Rectal smooth muscle tissue (tissue), 1 donor: ENCODE results near the gene MRTO4.
"Not testable (repeated sequence)": the region's sequence is repeated elsewhere in the genome, so short reads cannot be mapped to it uniquely, and the experiment has no call there.

Experiments
- H3K27ac ChIP-seq: one replicate; pipeline ENCODE4 v1.7.0; 2013; ENCODE audit warnings: low read depth, low read length, inconsistent platforms
- H3K27me3 ChIP-seq: one replicate; pipeline ENCODE4 v1.7.0; 2013; ENCODE audit warnings: low read length; ENCODE audit not compliant: control insufficient read depth, insufficient read depth
- H3K36me3 ChIP-seq: one replicate; pipeline ENCODE4 v1.7.0; 2013; ENCODE audit warnings: low read length; ENCODE audit not compliant: control insufficient read depth, insufficient read depth
- H3K4me1 ChIP-seq: one replicate; pipeline ENCODE4 v1.7.0; 2013; ENCODE audit warnings: low read length; ENCODE audit not compliant: control insufficient read depth, insufficient read depth
- H3K4me3 ChIP-seq: one replicate; pipeline ENCODE4 v1.7.0; 2013; ENCODE audit warnings: low read length
- H3K9ac ChIP-seq: one replicate; pipeline ENCODE4 v1.7.0; 2013; ENCODE audit warnings: low read length

The MRTO4 gene

DNA sequence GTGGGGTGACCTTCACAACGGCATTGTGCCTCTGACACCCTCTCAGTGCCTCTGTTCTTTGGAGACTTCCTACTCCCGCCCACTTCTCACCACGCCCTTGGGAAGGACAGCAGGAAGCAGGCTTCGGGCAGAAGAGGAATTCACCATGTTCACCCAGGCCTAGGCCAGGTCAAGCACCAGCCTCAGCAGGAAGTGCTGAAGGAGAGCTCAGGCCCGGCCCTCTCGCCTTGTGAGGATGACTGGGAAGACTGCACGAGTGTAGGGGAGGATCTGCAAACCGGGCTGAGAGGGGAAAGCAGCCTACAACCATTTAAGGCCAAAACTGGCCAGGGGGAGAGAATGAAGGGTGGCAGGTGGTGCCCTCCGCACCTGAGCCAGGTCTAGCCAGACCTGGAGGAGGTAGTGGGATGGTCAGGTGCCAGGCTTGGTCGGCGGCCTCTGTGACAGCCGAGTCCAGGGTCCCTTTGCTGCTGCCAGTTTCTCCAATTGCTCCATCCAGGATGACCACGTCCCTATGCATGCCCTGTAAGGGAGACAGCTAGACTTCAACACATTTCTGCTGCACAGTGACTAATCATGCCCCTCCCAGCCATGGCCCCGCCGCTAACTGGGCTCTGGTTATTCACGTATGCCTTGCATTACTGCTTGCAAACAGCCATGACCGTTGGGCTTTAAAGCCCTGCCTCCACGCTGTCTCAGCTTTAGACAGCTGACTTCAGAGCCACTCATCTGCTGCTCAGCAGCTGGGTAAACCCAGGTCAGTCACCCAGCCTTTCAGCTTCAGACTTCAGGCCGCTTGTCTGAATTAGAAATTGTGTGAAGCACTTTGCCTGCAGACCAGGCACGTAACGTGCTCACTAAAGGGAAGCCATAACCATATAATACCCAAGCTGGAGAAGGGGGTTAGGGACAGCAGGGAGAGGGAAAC is 8.9 kb downstream of the MRTO4 start:
- peaks cover 14% of the 10 kb centered on the region for H3K36me3 ChIP-seq
- no peak overlapping the region for H3K9ac ChIP-seq
- H3K4me1 ChIP-seq = no peaks in the 10 kb centered on the region
- H3K4me3 ChIP-seq = no peak overlapping the region
- no peak overlapping the region for H3K27ac ChIP-seq
- H3K27me3 ChIP-seq = no peaks in the 10 kb centered on the region

DNA sequence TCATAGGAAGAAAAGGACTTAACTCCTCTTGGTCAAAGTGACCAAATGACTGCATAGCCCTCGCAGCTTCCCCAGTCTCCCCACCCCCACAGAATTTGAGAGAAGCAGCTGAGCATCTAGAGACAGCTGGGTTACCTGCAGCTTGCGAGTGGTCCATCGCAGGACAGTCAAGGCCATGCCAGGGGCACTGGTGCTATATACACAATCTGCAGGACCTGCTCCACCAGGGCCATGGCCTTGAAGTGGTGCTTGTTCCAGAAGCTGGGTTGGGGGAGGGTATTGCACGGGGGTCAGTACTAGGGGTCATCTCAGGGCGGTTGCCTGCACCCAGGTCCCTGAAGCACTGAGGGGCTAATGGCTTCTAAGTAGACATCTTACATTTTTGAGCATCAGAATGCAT is 10.4 kb downstream of the MRTO4 start:
- Histone ChIP-seq H3K27ac (no peak overlapping the region), H3K4me3 (no peak overlapping the region), H3K27me3 (no peaks in the 10 kb centered on the region), H3K36me3 (peaks cover 9% of the 10 kb centered on the region), H3K4me1 (no peaks in the 10 kb centered on the region), H3K9ac (no peak overlapping the region)

DNA sequence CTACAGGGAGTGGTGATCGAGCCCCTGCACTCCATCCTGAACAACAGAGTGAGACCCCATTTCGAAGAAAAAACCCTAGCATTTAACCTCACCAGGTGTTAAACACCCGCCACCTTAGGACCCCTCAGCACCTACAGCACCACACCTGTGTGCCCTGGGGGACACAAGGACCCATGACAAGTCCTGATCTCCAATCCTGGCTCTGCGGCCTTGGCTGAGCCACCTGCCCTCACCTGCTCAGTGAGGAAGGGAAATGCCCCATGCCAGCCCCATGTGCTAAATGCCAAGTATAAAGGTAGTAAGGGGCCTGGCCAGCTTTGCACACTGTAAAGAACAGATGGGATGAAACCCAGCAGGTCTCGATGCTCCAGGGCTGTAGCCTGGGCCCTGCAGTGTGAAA is 11.1 kb downstream of the MRTO4 start:
- H3K27ac ChIP-seq = no peak overlapping the region
- no peaks in the 10 kb centered on the region for H3K27me3 ChIP-seq

DNA sequence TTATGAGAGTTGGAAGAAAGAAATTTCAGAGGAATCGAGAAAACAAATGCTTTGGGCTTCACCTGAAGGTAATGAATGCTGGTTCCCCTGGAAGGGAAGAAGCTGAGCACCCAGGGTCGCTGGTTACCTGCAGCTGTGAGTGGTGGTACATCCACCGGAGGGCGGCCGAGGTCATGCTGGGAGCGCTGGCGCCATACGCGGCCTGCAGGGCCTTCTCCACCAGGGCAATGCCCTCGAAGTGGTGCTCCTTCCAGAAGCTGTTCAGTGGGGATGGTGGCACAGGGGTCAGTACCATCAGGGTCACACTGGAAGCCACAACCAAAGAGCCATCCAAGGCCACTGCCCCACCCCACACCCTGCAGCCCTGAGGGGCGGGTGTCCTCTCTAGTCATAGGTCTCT is 16.8 kb downstream of the MRTO4 start:
- H3K9ac ChIP-seq = no peak overlapping the region
- no peak overlapping the region for H3K4me3 ChIP-seq
- no peaks in the 10 kb centered on the region for H3K36me3 ChIP-seq
- no peaks in the 10 kb centered on the region for H3K27me3 ChIP-seq
- no peak overlapping the region for H3K27ac ChIP-seq
- H3K4me1 ChIP-seq = no peaks in the 10 kb centered on the region

More for the DNA sequence above, 11.1 kb downstream of the MRTO4 start:
- no peak overlapping the region for H3K9ac ChIP-seq
- peaks cover 4% of the 10 kb centered on the region for H3K36me3 ChIP-seq
- no peaks in the 10 kb centered on the region for H3K4me1 ChIP-seq
- H3K4me3 ChIP-seq = no peak overlapping the region

DNA sequence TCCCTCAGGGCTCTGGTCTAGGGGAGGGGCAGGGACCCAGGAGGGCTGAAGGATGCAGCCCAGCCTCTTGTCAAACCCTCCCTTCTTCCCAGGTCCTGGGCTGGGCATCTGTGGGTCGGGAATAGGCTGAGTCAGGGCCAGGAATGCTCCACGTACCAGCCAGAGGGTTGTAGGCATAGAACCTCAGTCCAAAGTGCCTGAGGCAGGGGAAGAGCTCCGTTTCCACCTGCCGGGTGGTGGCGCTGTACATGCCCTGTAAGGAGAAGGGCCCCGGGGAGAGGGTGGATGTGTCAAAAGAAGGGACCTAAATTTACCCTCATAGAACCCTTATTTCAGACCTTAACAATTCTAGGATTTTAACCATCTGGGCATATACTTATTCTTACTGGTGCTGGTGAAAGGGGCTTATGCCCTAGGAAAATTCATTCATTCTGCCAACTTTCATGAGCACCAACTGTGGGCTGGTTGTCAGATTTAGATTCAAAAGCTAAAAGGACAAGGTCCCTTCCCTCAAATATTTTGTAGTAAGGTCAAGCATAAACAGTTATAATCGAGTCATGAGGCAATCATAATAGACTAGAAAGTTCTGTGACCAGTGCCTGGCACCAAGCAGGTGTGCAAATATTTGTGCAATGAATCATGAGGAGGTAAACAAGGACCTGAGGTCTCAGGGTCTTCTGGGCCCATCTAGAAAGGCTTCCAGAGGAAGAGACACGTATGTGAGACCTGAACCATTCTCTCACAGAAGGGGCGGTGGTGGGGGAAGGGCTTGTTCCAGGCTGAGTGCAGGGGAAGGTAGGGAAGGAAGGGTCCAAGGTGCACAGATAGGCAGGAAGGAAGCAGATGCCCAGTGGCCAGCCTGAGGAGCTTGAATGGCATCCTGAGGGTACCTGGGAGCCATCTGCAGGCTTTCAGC is 18.1 kb downstream of the MRTO4 start:
- H3K27ac ChIP-seq, H3K27me3 ChIP-seq, H3K4me1 ChIP-seq, H3K9ac ChIP-seq, H3K4me3 ChIP-seq, H3K36me3 ChIP-seq: not testable (repeated sequence)

DNA sequence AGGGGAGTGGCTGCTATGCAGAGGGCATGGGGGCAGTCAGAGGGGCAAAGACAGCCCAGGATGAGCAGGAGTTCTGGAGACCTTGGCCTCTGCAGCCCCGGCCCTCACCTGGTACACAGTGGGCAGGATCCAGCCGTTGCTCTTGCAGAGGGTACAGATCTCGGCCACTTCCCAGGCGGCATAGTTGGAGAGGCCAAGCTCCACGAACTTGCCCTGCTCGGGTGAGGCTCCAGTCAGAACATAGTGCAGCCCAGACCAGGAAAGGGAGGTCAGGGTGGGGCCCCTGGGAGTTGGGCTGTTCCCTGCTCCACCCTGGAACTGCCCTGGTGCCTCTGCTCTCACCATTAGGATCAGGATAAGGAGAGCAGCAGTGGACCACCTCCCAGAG is 18.7 kb downstream of the MRTO4 start:
- H3K36me3 ChIP-seq, H3K27me3 ChIP-seq, H3K4me1 ChIP-seq, H3K27ac ChIP-seq, H3K4me3 ChIP-seq, H3K9ac ChIP-seq: not testable (repeated sequence)

DNA sequence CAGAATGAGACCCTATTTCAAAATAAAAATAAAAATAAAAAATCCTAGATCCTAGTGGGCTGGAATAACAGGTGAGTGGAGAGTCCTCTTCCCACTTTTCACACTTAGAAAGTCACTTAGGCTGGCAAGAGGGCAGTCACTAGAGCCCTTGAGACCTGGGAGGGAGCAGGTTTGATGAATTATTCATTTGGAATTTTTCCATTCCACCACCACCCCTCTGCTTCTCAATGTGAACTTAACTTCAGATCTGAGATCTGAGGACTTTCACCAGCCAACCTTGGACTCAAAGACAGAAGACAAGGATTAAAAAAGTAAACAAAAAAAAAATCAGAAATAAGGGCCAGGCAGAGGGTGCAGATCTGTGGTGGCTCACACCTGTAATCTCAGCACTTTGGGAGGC is 20.5 kb downstream of the MRTO4 start:
- Histone ChIP-seq H3K4me3 (no peak overlapping the region), H3K36me3 (no peaks in the 10 kb centered on the region)

DNA sequence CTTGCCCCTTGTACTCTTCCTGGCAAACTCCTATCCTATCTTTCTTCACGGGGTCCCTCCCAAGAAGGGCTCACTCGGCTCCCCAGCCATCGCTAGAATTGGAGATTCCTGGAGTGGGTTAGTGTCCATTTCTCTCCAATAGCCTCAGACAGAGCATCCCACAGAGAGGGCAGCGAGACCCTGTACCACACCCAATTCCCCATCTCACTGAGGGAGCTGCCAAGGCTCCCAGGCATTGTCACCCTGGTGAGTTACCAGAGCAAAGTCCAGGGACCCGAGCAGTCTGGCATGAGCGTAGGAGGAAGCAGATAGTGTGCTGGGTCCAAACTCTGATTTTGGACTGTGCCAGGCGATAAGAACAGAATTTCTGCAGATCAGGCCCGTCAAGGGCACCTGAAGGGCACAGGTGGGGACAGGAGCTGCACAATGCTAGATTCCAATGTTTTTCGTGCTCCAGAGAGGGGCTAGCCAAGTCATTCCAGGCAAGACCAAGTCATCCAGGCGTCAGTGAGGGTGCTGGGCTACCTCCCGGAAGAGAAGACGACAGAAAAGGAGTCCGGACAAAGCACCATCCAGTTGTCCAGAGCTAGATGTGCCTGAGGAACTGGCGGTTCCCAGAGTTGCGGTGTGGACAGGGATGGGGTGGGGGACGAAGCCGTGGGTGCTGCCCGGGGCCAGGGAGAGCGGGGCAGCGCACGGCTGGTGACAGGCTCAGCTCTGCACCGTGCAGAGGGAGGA is 21.7 kb downstream of the MRTO4 start:
- H3K36me3 ChIP-seq = no peaks in the 10 kb centered on the region
- no peaks in the 10 kb centered on the region for H3K4me1 ChIP-seq
- H3K27ac ChIP-seq = no peak overlapping the region
- no peaks in the 10 kb centered on the region for H3K27me3 ChIP-seq
- H3K4me3 ChIP-seq = no peak overlapping the region
- H3K9ac ChIP-seq = no peak overlapping the region

More for the DNA sequence above, 20.5 kb downstream of the MRTO4 start:
- H3K9ac ChIP-seq = no peak overlapping the region
- no peak overlapping the region for H3K27ac ChIP-seq
- no peaks in the 10 kb centered on the region for H3K27me3 ChIP-seq
- H3K4me1 ChIP-seq = no peaks in the 10 kb centered on the region

DNA sequence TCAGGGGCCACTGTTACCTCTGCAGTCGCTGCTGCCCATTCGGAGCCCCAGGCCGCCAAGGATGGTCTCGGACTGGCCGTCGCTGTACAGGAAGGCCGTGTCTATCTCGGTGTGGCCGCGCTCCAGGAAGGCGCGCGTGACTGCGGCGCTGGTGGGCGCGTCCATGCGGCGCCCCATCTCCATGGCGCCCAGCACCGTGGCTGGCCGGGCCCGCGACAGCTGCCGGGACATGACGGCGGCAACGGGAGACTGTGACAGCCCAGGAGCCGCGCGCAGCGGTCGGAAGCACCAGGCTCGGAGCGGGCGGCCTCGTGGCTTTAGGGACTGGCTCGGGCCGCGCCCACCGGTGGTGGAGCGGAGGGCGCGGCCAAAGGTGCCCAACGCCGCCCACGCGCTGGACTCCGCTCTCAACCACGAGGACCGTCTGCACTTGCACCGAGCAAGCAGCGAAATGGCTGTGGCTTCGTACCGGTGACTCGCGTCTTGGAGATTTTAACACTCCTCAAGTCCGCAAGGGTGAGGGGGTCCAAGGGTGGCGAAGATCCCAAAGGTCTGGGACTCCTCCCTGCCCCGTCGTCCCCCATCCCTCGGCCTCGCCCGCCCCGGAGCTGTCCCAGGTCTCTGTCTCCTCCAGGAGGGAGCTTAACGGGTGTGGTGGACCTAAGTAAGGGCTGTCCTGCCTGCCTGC is 22.4 kb downstream of the MRTO4 start:
- H3K4me3 ChIP-seq = not testable (repeated sequence)

DNA sequence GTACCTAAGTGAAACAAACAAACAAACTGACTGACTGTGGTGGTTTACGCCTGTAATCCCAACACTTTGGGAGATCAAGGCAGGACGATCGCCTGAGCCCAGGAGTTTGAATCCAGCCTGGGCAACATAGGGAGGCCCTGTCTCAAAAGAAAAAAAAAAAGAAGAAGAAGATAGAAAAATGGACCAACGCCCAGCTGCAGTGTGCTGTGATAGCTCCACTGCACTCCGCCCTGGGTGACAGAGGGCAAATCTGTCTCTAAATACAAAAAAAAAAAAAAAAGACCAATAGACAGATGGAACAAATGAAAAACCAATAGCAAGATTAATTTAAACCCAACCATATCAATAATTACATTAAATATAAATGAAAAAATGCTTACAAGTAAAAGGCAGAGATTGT is 23.0 kb downstream of the MRTO4 start:
- no peaks in the 10 kb centered on the region for H3K4me1 ChIP-seq
- no peak overlapping the region for H3K27ac ChIP-seq
- H3K9ac ChIP-seq = no peak overlapping the region
- H3K27me3 ChIP-seq = no peaks in the 10 kb centered on the region
- H3K36me3 ChIP-seq = no peaks in the 10 kb centered on the region
- no peak overlapping the region for H3K4me3 ChIP-seq

More for the DNA sequence above, 22.4 kb downstream of the MRTO4 start:
- H3K27me3 ChIP-seq, H3K9ac ChIP-seq, H3K36me3 ChIP-seq, H3K27ac ChIP-seq, H3K4me1 ChIP-seq: not testable (repeated sequence)

DNA sequence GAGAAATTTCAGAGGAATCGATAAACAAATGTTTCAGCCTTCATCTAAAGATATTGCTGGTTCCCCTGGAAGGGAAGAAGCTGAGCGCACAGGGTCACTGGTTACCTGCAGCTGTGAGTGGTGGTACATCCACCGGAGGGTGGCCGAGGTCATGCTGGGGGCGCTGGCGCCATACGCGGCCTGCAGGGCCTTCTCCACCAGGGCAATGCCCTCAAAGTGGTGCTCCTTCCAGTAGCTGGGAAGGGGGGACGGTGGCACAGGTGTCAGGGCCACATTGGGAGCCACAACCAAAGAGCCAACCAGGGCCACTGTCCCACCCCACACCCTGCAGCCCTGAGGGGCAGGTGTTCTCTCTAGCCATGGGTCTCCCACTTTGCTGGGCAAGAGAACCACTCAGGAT is 32.3 kb downstream of the MRTO4 start:
- H3K36me3 ChIP-seq = peaks cover 2% of the 10 kb centered on the region

DNA sequence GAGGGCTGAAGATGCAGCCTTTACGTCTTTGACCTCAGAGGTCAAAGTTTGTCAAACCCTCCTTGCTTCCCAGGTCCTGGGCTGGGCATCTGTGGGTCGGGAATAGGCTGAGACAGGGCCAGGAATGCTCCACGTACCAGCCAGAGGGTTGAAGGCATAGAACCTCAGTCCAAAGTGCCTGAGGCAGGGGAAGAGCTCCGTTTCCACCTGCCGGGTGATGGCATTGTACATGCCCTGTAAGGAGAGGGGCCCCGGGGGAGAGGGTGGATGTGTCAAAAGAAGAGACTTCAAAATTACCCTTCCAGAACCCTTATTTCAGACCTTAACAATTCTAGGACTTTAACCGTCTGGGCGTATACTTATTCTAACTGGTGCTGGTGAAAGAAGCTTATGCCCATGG is 33.3 kb downstream of the MRTO4 start:
- no peak overlapping the region for H3K9ac ChIP-seq
- H3K27me3 ChIP-seq = no peaks in the 10 kb centered on the region
- no peak overlapping the region for H3K4me3 ChIP-seq
- H3K27ac ChIP-seq = no peak overlapping the region
- H3K4me1 ChIP-seq = no peaks in the 10 kb centered on the region
- H3K36me3 ChIP-seq = peaks cover 2% of the 10 kb centered on the region

More for the DNA sequence above, 32.3 kb downstream of the MRTO4 start:
- no peak overlapping the region for H3K27ac ChIP-seq
- H3K27me3 ChIP-seq = no peaks in the 10 kb centered on the region
- H3K9ac ChIP-seq = no peak overlapping the region
- no peaks in the 10 kb centered on the region for H3K4me1 ChIP-seq
- no peak overlapping the region for H3K4me3 ChIP-seq
